Stimulated activated CD4-positive, alpha-beta T cell treated with anti-CD3 and anti-CD28 coated beads, TNF-alpha, amount 100 ng/mL, for 48 hours (primary cell): ENCODE measurements around the gene RAC2.

Source experiments
- DNase-seq, 3 donors: peaks; one replicate each; pipeline ENCODE4 v3.0.0-alpha.2; 2020; ENCODE audit warnings: low read depth in 3 of 3

The RAC2 gene

DNA sequence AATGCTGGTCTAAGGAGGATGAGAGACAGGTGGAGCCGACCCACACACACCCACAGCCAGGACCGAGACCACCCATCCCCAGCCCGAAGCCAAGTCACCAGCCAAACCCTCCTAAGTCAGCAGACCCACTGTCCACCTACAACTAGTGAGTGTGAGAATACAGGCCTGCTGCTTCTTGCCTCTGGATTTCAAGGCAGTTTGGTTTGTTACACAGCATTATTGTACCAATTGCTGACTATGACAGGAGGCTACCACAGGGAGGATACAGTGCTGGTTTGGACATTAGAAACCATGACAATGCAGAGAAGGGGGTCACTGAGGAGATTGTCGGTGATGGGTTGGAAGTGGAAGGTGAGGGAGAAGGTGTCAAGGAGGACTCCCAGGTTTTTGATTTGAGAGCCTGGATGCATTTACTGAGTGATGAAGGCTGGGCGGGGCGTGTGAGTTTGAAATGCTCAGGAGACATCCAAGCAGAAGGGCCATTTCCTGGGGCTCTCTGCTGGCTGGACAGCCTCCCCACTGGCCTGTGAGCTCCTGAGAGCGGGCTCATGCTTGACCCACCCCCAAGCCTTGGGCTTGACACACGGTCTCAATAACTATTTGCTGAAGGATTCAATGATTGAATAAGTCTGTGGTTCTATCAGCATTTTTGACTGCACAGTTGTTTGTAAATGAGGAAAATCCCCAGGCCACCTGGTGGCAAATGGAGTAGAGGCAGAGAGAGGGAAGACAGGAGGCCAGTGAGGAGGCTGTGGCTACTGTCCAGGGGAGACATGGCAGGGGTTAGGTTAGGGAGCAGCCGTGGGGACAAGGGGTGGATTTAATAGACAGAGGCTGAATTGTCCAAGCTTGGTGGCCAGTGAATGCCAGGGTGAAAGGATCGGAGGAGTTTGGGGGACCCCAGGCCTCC, 22.4 kb downstream of the RAC2 start:
- no peak for DNase-seq

DNA sequence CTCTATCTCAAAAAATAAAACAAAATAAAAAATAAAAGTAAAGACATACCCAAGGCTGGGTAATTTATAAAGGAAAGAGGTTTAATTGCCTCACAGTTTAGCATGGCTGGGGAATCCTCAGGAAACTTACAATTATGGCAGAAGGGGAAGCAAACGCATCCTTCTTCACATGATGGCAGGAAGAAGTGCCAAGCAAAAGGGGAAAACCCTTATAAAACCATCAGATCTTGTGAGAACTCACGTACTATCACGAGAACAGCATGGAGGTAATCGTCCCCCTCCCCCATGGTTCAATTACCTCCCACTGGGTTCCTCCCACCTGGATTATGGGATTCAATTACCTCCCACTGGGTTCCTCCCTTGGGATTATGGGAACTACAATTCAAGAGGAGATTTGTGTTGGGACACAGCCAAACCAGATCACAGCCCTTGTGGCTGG, 23.5 kb downstream of the RAC2 start:
- DNase-seq, result no peak

DNA sequence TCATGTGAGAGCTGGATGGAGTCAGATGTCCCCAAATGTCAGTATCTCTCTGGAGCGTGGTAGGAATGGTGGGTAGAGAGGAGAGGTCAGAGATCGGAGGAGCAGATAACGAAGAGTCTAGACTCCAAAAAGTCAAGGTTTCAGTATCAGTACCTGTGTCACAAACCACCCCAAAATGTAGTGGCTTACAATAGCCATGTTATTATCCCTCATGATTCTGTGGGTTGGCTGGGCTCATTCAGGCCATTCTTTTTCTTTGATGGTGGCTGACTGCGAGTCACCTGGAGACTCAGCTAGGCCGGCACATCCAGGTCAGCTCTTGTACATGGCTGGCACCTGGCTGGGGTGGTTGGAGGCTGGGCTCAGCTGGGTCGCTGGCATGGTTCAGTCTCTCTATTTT, 24.5 kb downstream of the RAC2 start:
- no peak for DNase-seq

DNA sequence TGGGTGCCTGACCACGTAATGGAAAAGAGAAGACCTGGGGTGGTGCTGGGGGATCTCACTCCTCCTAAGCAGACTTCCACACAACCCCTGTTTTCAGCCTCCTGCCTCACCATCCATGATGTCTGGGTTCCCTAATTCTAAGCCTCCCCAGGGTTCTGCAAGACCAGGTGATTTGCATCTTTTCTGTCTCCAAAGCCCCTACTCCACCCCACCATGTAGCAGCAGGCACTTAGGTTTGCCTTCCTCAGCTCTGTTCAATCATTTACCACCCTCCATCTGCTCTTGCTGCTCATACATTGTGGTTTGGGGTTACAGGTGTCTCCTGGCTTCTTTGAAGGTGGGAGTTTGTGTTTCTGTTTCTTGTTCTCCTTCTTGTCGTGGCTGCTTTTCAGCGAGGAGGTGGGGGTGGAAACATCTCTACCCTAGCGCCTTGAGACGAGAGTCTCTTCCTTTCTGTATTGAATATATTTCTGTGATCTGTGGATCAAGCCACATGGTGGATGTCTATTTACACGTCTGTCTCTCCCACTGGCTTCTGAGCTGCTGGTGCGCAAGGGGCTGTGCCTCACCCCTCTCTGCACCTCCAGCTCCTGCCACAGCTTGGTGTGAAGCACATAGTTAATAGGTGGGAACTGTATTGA, 25.2 kb downstream of the RAC2 start:
- no peak for DNase-seq

DNA sequence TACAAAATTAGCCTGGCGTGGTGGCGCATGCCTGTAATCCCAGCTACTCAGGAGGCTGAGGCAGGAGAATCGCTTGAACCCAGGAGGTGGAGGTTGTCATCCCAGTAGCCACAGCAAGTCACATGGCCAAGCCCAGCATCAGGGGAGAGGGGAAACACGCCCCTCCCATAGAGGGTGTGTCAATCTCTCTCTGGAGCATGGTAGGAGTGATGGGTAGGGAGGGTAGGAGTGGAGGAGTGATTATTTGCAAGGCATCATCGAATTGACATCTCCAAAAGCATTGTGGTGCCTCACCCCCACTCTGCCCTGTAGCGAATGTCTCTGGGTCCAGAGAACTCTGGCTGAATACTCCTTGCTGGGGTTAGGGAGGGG, 25.7 kb downstream of the RAC2 start:
- no peak for DNase-seq

DNA sequence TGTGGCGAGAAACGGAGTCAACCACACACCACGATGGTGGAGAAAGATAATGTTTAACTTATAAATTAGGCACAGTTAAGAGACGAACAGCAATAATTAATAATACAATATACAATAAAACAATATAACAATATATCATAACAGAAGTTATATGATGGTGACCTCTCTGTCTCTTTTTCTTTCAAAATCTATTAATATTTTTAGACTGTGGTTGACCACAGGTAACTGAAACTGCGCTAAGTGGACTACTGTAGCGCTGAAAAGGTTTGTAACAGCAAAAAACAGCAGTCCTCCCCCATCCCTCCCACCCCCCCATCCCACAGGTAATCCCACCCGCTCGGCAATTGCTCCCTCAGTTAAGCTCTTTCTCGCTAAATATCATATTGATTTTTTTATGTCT, 28.2 kb downstream of the RAC2 start:
- no peak for DNase-seq

DNA sequence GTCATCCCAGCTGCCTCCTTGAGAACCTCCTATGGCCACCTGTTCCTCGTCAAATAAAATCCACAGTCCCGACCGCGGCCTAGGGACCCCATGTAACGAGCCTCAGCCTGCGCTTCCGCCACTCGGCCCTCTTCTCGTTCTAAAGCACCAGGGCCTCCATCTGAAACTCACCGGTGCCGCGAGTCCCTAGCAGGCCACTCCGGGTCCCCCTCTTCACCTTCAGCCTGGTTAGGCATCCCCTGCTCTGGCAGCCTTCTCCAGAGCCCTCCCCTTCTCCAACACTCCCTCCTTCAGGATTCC, 29.4 kb downstream of the RAC2 start:
- DNase-seq, result no peak

DNA sequence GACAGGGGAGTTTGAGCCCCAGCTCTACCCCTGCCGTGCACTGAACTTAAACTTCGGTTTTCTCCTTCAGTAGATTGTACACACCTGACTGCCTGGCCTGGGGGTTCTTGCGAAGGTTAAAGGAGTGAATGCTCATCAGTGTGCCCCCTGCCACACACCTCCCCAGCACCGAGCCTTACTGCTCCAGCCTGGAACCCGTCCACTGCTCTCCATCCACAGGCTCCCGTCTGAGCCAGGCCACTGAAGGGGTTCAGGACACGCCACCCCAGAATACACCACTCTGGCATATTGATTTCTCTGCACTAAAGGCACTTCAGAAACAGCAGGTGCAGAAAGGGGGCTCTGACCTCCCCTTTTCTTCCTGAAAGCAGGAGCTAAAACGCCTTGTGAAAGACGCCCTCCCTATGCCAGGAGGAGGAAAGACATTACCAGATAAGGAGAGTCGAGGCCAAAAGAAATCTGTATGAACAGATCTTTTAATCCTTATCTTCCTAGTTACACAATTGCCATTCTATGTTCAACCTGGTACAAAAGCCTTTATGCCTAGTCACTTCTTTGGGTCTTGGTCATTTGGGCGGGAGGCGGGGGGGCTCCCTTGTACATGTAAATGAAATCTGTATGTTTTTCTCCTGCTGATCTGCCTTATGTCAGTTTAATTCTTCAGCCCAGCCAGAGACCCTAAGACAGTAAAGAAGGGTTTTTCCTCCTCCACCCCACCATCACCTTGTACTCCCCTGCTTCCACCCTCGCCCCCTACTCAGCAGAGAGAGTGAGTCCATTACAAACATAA, 29.9 kb downstream of the RAC2 start:
- DNase-seq, result no peak

DNA sequence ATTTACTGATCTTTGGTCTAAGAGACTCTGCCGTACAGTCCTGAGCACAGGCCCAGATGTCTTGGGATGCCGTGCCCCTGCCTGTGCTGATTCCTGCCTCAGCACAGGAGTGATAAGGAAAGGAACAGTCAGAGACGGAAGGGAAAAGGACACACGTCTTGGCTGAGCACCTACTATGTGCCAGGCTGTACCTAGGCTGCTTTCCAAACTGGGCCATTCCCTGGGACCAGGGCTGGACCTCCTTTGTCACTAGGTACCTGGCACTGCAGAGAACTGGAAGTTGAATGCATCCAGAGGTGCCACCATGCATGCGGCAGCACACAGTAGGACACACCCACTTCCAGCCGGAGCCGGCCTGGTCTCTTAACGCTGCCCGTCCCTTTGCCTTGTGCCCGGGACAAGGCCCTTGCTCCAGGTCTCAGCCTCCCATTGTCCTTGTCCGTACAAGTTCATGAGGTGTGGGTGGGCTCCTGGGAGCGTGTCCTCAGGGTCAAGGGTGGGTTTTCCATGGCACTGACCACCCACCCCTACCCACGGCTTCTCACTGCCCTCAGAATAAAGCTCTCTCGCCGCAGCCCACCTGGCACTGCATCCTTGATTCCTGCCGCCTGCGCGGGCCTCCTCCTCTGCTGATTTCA, 30.7 kb downstream of the RAC2 start:
- no peak for DNase-seq

DNA sequence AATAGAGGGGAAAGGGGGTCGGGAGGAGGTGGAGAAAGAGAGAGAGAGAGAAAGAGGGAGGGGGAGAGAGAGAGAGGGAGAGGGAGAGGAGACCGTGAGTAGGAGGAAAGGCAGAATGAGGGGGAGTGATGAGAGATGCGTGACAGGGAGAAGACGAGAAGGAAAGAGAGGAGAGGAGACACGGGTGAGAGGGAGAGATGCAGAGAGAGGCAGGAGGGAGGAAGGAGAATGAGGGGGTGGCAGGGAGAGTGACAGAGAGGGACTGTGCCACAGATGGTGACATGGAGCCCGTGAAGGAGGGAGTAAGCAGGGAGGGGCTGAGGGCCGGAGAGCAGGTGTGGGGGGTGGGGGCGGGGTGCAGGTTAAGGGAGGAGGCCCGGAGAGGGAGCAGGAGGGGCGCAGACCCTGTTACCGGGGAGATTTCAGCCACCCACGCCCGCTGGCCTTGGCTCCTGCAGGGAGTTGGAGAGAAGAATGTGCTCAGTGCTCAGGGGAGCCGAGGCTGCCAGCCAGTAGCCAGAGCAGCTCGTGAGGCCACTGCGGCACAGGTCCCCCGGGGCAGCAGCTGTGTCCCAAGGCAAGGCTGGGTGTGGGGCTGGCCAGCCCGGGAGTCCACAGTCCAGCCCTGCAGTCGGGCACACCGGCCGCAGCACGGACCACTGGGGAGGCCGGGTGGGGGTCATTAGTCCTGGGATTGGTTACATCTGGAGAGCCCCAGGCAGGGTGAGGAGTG, 31.7 kb downstream of the RAC2 start, which contains the start of gene SSTR3:
SSTR3 (minus strand) TSS at position 304 of the 733 bp plus-strand sequence. CDS start 4,674 bp downstream, outside the sequence.
- no peak for DNase-seq

DNA sequence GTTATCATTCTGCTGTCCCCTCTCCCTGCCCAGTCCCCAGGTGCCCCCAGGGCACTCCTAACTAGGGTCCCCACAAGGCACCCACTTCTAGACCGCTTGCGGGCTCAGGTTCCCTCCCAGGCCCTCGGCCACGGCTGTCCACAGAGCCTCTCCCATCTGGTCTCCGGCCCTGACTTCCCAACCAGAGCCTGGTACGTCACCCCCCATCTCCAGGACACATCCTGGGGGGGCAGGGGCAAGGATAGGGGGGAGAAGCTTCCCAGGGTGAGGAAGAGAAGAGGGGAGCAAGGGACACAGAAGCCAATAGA, 32.2 kb downstream of the RAC2 start:
- DNase-seq, result no peak

DNA sequence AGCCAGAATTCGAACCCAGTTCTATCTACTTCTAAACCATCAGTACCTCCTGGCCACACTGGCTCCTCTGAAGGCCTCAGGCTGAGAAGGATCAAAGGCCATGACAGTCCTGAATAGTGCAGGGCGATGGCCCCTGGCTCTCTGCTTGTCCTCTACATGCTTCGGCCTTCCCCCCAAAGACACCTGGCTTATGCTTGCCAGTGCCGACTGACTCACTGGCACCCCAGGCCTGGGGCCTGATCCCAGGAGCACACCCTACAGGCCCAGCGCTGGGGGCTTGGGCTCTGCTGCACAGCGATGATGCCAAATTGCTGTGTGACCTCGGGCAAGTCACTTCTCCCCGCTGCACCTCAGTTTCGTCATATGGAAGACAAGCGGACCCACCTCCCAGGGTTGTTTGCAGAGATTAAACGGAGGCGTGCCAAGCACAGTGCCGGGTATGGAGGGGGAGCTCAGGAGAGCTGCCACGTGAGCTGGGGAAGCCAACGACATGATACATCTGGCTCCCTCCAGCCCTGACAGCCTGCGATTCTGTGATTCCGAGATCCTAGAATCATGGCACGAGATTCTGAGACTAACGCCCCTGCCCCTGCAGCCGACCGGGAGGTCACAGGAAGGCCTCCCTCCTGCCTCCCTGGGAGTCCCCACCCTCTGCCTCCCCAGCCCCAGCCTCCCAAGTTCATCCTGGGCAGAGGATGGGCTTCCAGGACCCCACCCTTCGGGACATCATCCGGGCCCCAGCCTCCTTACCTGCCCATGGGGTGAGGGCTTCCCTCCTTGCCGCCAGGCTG, 32.8 kb downstream of the RAC2 start:
- DNase-seq, result no peak

DNA sequence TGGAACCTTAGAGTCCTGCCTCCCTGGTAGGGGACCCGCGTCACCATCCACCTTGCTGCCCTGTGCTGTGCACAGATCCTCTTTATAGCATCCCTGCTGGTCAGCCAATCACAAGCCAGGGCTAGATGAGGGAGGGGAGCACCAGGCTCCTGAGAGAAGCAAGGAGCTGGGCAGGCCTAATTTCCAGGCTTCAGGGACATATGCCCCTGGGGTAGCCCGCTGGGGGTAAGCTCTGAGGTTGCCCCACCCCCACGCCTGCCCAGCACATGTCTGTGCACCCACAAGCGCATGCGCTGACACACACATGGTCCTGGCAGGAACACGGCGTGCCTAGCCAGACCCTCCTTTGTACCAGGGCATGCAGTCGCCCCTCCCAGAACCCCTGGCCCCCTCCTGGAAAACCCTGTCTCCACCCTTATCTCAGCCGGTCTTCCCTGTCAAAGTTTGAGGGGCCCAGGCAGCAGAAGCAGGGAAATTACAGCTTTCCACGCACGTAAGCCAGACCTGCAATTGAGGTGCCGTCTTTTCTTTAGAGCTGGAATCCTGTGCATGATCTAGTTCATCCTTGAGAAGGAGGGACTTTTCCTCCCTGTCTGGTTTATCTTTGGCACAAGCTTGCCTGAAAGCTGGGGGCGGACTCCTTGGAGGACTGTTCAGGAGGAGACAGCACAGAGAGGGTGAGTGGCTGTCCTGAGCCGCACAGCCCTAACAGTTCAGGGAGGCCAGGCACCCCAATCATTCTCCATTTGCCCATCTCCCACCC, 33.8 kb downstream of the RAC2 start:
- DNase-seq, result no peak

DNA sequence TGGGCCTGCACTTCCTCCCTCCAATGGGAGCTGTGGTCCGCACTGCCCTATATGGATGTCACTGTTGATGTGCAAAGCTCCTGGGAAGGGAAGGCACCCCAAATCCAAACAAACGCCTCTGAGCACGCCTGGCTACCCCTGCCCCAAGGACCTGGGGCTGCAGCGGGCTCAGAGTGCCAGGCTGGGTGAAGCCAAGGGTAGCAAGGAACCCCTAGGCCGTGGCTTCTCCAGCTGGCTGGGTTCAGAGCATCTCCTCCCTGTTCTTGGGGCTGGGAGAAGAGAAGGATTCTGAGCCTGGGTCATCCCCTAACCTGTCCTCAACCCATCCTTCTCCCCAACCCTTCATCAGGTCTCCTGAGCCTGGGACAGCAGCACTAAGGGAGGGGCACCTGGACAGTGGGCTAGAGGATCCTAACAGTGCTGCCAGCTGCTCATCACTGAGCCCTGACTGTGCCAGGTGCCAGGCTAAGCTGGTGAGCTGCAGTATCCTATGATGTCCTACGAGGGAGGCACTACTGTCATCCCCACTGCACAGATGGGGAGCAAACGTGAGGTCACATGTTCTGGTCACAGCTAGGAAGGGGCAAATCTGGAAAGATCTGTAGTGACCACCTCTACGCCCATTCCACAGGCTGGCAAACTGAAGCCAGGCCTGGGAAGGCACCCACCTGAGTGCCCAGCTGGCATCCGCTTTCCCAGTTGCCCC, 34.8 kb downstream of the RAC2 start:
- no peak for DNase-seq

DNA sequence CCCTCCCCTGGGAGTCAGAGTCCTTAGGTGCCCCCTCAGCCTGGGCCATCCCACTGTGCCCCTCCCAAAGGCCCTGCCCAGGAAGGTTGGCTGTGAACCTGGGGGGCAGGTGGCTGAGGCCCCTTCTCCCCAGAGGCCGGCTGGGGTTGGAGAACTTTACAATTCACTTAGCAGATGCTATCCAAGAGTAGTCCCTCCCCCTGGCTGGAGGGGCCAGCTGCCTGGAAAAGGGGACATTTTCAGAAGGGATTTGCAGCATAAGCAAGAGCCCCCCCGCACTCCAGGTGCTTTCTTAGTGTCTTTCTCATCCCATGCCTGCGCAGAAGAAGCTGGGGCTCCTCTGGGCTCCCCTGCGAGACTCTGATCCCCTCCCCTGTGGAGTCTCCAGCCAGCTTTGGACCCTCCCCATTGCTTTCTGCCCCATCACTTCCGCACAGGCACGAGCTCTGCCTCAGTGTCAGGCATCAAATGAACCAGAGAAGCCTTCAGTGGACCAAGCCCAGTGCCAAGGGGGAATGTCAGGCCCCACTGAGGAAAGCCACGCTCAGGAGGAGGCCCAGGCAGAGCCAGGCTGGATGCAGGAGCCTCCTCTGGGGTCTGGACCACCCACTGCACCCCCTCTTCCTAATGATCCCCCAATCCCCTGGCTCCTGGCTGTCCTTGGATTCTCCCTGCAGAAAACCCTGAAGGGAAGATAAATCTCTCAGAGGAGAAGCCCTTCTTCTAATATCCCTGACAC, 35.5 kb downstream of the RAC2 start:
- DNase-seq, result no peak

DNA sequence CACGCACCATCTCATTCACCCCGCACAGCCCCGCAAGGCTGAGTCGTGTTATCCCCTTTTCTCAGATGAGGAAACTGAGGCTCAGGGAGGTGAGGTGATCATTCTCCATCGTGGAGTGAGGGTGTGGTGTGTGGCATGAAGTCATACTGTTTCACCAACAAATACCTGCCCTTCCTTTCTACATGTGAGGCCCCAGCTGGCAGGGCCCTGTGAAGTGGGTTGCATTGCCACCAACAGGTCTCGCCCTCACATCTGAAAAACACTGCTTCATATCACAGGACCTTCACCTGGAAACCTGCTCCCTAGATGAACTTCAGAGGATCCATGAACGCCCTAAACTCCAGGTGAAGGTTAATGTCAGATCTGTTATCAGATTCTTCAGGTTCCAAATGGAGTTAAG, 36.1 kb downstream of the RAC2 start:
- no peak for DNase-seq

DNA sequence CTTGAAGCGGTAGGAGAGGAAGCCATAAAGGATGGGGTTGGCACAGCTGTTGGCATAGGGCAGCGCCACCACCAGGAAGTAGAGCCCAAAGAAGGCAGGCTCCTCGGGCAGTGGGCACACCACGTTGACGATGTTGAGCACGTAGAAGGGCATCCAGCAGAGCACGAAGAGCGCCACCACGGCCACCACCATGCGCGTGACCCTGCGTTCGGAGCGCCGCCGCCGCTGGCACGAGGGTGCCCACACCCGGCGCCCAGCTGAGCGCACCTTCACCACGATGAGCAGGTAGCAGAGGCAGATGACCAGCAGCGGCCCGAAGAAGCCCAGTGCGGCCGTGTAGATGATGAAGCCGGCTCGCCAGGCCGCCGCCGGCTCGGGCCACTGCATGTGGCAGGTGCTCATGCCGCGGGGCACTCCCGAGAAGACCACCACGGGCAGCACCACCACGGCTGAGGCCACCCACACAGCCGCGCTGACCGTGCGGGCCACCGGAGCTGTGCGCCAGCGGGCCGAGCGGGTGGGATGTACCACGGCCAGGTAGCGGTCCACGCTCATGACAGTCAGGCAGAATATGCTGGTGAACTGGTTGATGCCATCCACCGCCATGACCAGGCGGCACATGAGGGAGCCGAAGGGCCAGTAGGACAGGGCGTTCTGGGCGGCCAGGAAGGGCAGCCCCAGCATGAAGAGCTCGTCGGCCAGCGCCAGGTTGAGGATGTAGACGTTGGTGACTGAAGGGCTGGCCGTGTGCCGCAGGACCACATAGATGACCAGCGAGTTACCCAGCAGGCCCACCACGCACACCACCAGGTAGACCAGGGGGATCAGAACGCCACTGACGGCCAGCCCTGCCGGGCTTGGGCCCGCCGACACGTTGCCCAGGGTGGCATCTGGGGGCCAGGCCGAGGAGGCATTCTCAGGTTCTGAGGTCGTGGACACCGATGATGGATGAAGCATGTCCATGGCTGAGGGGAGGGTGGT, 36.9 kb downstream of the RAC2 start:
- DNase-seq, result no peak
